Dermis microvascular lymphatic vessel endothelial cell (primary cell): ENCODE measurements around the gene ERCC2. TPM values are rescaled to one million over a fixed set of nuclear protein-coding genes. Genes with fewer than 3 reads are reported as not detected.
A peak's percentile ranks its signal among the peaks of the same experiment; 100 is the strongest.

Experiments
- DNase-seq, 2 donors: peaks; one replicate each; pipeline versions ENCODE4 v3.0.0 to v3.0.0-alpha.2; 2010; ENCODE audit warnings: low read depth in 2 of 2
- total RNA-seq: library from RNA; depleted of rRNA; stranded (reverse); fragments of >200 nt; gene quantifications from 2 replicates; pipeline ENCODE4 v1.2.1, GENCODE V29; 2014

The ERCC2 gene
- total RNA-seq, 1 donor from 2014 or later: 14.5 TPM

DNA sequence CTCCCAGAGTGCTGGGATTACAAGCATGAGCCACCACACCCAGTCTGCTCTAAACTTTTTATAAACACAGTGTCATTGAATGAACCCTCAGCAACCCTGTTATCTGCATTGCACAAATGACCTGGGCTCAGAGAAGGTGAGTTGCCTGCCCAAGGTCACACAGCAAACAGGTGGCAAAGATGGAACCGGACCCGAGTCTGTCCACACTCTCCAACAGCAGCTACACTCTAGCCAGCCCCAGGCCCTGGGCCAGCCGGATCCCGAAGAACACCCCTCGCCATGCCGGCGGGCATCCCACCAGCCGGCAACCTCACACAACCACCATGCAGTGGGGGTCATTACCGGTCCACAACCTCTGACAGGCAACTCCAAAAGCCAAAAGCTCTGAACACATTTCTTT, 14.5 kb downstream of the ERCC2 start:
- no peak for DNase-seq

DNA sequence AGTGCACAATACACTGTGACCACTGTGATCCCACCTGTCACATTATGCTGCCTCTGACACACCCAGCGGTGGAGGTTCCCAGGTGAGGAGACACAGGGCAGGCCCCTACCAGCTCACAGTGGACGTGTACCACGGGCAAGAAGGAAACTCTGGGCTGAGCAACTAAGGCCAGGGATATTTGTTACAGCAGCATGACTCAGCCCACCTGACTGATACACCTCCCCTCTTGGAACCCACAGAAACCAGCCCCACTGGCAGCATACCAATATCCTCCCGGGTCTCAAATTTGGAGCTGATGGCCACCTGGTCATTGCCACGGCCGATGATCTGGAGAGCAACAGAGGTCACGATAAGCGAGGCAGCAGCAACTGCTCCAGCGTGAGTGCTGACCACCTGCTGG, 15.0 kb downstream of the ERCC2 start:
- no peak for DNase-seq

- DNase-seq: no peak
Measured at GRCh38 chr19:45354241-45354842, 16.0 kb downstream of the ERCC2 start.

GRCh38 chr19:45352914-45353796, 17.2 kb downstream of the ERCC2 start:
- no peak for DNase-seq

- DNase-seq: no peak
Measured at GRCh38 chr19:45352471-45352870, 17.9 kb downstream of the ERCC2 start.

GRCh38 chr19:45352062-45352461, 18.3 kb downstream of the ERCC2 start:
- no peak for DNase-seq

DNA sequence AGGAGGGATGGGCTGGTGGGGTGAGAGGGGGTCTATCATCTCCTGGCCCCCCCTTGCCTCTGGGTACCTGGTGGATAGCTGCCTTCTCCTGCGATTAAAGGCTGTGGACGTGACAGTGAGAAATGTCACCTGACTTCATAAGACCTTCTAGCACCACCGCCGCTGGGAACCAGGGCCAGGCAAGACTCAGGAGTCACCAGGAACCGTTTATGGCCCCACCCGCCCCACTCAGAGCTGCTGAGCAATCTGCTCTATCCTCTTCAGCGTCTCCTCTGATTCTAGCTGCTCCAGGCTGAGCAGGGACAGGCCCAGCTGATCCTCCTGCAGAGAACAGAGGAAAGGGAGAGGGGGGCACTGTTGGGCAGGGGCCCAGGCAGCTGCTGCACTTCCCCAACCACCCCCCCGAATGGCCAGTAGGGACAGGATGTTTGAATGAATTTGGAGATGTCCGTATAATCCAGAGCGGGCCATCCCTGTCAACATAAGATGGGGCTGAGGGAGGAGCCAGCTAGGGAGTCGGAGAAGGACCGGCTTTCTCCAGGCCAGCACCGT, 18.9 kb downstream of the ERCC2 start:
- DNase-seq: no peak

DNA sequence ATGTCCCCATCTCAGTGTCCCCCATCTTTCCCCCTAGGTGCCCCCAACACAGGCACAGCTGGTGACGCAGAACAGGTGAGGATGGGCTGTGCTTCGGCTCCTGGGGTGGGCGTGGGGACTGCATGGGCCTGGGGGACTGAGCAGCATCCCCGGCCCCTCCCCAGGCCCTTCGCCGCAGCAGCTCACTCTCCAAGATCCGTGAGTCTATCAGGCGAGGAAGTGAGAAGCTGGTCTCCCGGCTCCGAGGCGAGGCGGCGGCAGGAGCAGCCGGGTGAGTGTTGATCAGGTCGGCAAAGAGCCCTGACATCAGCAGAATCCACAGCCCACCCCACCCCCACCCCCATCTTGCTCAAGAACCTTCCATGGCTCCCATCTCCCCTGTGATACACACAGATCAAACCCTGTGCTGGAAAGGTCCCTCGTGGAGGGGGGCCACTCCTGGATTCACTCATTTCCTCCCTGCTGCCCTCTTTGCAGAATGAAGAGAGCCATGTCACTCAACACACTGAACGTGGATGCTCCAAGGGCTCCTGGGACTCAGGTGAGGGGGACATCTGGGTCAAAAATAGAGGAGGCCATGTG, 19.8 kb downstream of the ERCC2 start:
- DNase-seq: no peak

GRCh38 chr19:45349430-45349941, 20.9 kb downstream of the ERCC2 start:
- no peak for DNase-seq

GRCh38 chr19:45349126-45349415, 21.3 kb downstream of the ERCC2 start:
- DNase-seq: no peak

- DNase-seq: no peak
Measured at GRCh38 chr19:45348367-45349125, 21.8 kb downstream of the ERCC2 start.

DNA sequence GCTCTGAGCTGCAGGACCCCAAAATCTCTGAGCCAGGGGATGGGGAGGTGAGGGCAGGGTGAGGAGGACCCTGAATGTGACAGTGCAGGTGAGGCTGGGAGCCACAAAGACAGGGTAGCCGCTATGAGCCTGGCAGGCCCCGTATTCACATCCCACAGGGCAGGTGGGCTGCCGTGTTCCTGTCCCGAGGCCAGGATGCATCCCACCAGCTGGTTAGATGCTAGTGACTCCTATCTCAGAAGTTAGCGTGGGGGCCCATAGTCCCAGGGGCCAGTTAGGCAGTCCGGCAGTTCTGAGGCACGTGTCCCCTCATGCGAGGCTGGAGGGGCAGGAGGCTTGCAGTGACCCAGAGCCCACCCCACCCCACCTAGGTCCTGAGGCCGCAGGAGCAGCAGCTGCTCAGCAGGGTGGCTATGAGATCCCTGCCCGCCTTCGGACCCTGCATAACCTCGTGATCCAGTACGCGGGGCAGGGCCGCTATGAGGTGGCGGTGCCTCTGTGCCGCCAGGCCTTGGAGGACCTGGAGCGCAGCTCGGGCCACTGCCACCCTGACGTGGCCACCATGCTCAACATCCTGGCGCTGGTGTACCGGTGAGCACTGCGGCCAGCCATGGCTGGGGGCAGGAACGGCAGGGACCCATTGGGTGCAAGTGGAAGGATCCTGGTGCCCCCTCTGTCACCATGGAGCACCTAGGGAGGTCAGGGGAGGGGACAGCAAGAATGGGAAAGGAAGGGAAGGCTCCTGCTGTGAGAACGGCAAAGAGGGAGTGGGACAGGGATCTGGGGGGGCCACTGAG, 22.6 kb downstream of the ERCC2 start:
- DNase-seq: no peak

GRCh38 chr19:45346449-45346848, 23.9 kb downstream of the ERCC2 start:
- no peak for DNase-seq

GRCh38 chr19:45345506-45345860, 24.9 kb downstream of the ERCC2 start:
- no peak for DNase-seq

DNA sequence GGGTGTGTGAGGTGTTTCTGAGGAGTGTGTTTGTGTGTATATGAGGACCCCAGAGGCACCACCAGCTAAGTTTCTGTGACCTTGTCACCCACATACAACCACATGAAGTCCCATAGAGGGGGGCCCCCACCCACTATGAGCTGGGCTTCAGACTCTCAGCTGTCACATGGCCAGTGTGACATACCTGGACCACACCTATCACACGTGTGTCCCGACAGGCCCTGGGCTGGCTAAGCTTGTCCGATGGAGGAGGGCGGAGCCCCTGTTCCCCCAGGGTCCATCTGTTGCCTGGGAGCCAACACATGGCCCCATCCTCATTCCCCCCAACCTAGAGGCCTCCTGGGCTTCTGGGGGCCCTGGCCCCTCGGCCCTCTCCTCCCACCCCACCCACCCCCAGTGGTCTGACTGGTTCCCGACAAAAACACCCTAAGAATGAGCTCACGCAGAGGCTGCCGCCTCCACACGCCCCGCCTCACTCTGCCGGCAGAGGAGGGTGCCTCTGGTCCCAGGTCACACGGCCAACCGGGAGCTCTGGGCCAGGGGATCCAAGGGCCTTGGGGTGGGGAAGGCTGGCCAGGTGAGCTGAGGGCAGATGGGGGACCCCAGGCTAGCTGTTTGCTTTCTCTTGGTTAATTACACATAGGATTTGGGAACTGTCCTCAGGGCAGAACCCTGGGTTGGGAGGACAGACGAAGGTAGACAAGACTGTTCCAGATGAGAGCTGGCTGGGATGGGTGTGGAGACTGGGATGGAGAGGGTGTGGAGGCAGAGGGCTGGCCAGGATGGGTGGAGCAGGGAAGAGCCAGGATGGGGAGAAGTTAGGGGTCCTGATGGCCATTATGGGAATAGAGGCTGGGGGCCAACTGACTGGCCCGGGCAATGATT, 25.5 kb downstream of the ERCC2 start:
- DNase-seq: no peak

DNA sequence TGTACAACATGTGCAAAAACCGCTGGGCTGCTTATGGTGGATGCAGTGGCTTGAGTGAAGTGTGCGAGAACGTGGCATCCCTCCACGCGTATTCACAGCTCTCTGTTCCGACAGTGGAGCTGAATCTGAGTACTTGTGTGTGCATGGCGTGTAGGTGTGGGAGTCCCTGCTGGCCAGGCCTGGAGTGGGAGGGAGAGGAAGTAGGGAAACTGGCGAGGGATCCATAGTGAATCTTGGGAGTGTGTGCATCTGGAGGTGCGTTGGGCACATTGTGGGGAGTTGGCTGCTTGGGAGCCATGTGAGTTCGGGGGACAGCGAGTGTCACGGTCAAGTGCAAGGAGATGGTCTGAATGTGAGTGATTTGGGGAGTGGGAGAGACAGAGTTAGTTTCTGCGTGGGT, 27.5 kb downstream of the ERCC2 start:
- no peak for DNase-seq

DNA sequence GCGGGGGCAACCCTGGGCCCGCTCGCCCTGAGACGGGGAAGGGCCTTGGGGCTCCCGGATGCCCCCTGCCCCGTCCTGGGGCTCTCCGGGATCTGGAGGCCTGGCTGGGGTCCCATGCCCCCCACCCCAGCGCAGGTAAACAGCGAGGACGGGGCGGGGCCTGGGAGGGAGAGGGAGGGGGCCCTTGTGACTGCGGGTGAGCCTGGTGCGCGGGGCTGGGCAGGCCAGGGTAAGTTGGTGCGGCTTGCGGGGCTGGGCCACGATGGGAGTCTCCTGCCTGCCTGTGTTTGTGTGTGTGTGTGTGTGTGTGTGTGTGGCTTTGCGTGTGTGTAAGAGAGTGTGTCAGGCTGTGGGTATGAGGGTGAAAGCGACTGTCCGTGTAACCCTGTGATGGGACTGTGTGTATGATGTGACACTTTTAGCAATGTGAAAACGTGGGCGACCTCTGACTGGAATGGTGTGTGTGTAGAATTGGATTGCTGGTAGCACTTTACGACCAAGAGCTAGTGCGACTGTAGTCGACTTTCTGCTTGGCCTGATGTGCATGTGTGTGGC, 29.4 kb downstream of the ERCC2 start:
- peak in 1 of 2 donors; percentile 5 for DNase-seq

DNA sequence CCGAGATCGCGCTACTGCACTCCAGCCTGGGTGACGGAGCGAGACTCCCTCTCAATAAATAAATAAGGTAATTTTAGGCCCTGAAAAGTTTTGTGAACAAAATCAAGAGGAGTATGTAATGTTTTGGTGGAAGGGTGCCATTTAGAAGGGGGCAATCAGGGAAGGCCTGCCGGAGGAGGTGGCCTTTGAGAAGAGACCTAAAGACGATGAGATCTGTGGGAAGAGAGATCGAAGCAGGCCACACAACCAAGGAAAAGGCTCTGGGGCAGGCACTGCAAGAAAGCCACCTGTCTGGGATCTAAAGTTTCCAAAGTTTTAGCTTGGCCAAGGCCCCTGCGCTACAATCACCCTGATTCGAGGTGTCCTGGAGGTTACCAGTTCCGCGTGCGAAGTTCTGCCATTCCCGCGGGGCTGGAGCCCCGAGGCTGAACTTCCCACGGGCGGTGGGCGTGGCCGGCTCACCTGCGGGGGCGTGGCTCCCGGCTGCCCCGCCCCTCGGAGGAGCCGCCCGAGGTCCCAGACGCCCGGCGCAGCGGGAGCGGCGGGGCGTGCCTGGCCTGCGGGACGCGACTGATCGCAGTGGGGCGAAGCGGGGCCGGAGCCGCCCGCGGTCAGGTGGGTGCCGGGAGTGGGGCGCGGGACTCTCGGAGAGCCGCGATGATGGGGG, 30.0 kb downstream of the ERCC2 start, which contains the start of gene KLC3:
KLC3 (plus strand) TSS at position 519 of the 667 bp plus-strand sequence. CDS start 4,792 bp downstream, outside the sequence.
- DNase-seq: no peak

DNA sequence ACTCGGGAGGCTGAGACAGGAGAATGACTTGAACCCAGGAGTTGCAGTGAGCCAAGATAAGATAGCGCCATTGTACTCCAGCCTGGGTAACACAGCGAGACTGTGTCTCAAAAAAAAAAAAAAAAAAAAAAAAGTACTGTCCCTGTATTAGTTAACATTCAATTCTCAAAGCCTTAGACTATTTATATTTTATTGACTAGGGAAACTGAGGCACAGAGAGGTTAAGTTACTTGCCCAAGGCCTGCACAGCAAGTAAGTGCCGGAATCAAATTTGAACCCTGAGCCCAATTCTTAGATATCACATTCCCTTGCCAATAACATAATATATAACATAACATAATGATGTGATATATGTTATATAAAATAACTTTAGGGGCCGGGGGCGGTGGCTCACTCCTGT, 30.7 kb downstream of the ERCC2 start:
- no peak for DNase-seq
